Measurements from ENCODE around the gene CFAP74. TPM values are rescaled to one million over a fixed set of nuclear protein-coding genes. Genes with fewer than 3 reads are reported as not detected.

The CFAP74 gene
- total RNA-seq, 1 experiment from 2014 or later, result 0.28 TPM

DNA sequence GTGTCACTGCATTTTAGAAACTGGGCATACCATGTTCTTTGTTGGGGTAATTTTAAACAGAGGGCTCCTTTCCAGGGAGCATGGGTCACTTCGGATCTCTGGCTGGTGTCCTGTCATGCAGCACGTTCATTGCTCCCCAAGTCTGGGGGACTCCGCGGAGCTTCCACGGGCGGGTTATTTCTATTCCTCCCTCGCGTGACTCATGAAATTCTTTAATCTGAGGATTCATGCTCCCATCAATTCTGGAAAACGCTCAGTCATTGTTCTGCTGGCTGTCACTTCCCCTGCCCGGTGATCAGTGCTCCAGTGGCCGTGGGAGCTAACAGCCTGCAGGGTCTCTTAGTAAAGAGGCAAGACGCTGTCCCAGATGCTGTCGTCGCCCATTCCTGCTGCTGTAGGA, 28.1 kb downstream of the CFAP74 start:
- H2BK12ac ChIP-seq (ENCODE audit: insufficient read length, low read depth, low read length), result no peak overlapping the region
- H3K79me2 ChIP-seq (ENCODE audit: insufficient read depth, low read length), result no peaks in the 10 kb centered on the region
- no peaks in the 10 kb centered on the region for H3K79me1 ChIP-seq (ENCODE audit: insufficient read depth, low read depth, low read length, poor library complexity, severe bottlenecking)
- H3K23ac ChIP-seq (ENCODE audit: insufficient read length, low read depth, low read length), result no peak overlapping the region
- no peak overlapping the region for H4K8ac ChIP-seq (replicated peaks; ENCODE audit: insufficient read length, low read depth, low read length)
- H4K20me1 ChIP-seq (ENCODE audit: control insufficient read depth, insufficient read depth, insufficient read length), result no peaks in the 10 kb centered on the region
- no peak overlapping the region for H3K4ac ChIP-seq (ENCODE audit: low read depth, low read length)
- peaks cover 5% of the 10 kb centered on the region for H3K27me3 Mint-ChIP-seq (ENCODE audit: low read depth)
- H3K4me3 Mint-ChIP-seq, result no peak overlapping the region
- no peak overlapping the region for H3K9ac ChIP-seq (ENCODE audit: extremely low read depth, insufficient read length, low read length)
- no peak overlapping the region for H4K91ac ChIP-seq (ENCODE audit: insufficient read length, low read depth, low read length)
- no peak overlapping the region for H2BK15ac ChIP-seq (ENCODE audit: low read depth, low read length)
- no peak overlapping the region for H3K14ac ChIP-seq (ENCODE audit: insufficient read depth, low read length)
- H3K4me1 Mint-ChIP-seq, result peaks cover 0 to 12% of the 10 kb centered on the region in 2 experiments; a peak in 3 of 4 replicates
- peaks cover 0 to 11% (median 0%) of the 10 kb centered on the region in 3 experiments; a peak in 4 of 7 replicates for H3K36me3 Mint-ChIP-seq (ENCODE audit: insufficient read depth in 1 of 3, low read depth in 3 of 3)
- no CpG with 5 or more reads among the region's 14 CpGs for WGBS (ENCODE audit: extremely low coverage, insufficient read length, low lambda C conversion rate)
- no peak overlapping the region for H3K4me2 ChIP-seq (ENCODE audit: insufficient read depth, insufficient read length, low read length)
- H3K4me1 ChIP-seq (ENCODE audit: insufficient read depth, low read length), result no peaks in the 10 kb centered on the region
- H3T11ph ChIP-seq (ENCODE audit: low read length), result no peak overlapping the region
- H3K27me3 ChIP-seq (ENCODE audit: insufficient read depth, low read length), result no peaks in the 10 kb centered on the region
- no peak overlapping the region for H2AFZ ChIP-seq (ENCODE audit: low read length)
- no peak overlapping the region for H2AK5ac ChIP-seq (ENCODE audit: insufficient read length, low read length)
- H2BK20ac ChIP-seq (ENCODE audit: low read depth, low read length, poor library complexity, severe bottlenecking), result no peak overlapping the region
- H2BK120ac ChIP-seq (ENCODE audit: low read depth, low read length, poor library complexity, severe bottlenecking), result no peak overlapping the region
- no peaks in the 10 kb centered on the region for H3K23me2 ChIP-seq (ENCODE audit: insufficient read length, low read depth, low read length, poor library complexity, severe bottlenecking)
- no peak overlapping the region for H4K5ac ChIP-seq (ENCODE audit: insufficient read length, low read depth, low read length)
- no peaks in the 10 kb centered on the region for H3K9me3 ChIP-seq (ENCODE audit: control insufficient read depth, low read depth, low read length)
- H3K27ac ChIP-seq (ENCODE audit: insufficient read length, low read depth, low read length), result no peak overlapping the region
- H3K27ac Mint-ChIP-seq, result no peak overlapping the region; a peak in 1 of 7 replicates
- no peak overlapping the region for H2BK5ac ChIP-seq (ENCODE audit: insufficient read length, low read length)
- TF ChIP-seq, protein P1, sequence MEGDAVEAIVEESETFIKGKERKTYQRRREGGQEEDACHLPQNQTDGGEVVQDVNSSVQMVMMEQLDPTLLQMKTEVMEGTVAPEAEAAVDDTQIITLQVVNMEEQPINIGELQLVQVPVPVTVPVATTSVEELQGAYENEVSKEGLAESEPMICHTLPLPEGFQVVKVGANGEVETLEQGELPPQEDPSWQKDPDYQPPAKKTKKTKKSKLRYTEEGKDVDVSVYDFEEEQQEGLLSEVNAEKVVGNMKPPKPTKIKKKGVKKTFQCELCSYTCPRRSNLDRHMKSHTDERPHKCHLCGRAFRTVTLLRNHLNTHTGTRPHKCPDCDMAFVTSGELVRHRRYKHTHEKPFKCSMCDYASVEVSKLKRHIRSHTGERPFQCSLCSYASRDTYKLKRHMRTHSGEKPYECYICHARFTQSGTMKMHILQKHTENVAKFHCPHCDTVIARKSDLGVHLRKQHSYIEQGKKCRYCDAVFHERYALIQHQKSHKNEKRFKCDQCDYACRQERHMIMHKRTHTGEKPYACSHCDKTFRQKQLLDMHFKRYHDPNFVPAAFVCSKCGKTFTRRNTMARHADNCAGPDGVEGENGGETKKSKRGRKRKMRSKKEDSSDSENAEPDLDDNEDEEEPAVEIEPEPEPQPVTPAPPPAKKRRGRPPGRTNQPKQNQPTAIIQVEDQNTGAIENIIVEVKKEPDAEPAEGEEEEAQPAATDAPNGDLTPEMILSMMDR (conservative IDR thresholded peaks at IDR 0.05), result no peak
- no peak overlapping the region for H3K18ac ChIP-seq (ENCODE audit: insufficient read length, low read depth, low read length)
- DNase-seq, result no peak
- peaks cover 23 to 29% of the 10 kb centered on the region in 2 experiments for H3K9me3 Mint-ChIP-seq
- no peak overlapping the region for H3K56ac ChIP-seq (ENCODE audit: insufficient read length, low read depth, low read length)
